TTC549 (cell line): ENCODE measurements around the gene COQ6.
A peak's percentile ranks its signal among the peaks of the same experiment; 100 is the strongest.
"Not testable (repeated sequence)": the region's sequence is repeated elsewhere in the genome, so short reads cannot be mapped to it uniquely, and the experiment has no call there.

Experiments
- FAIRE-seq: peaks from 2 replicates; lab custom pipeline; 2012; peaks lifted over from hg19 to GRCh38; lab: Jason Lieb, UNC

Gene COQ6

GRCh38 chr14:73949752-73950734 is at the start of gene COQ6, which contains the start of gene FAM161B:
Gene COQ6, plus strand, starts transcription at chr14:73950302. Its CDS starts 31 bp downstream, at chr14:73950333.
Gene FAM161B, minus strand, starts transcription at chr14:73950094. Its CDS starts 68 bp downstream, at chr14:73950026.
- peak; percentile 80 for FAIRE-seq

- no peak for FAIRE-seq
Observed at GRCh38 chr14:73903028-73903427, 47.1 kb upstream of the COQ6 start.

DNA sequence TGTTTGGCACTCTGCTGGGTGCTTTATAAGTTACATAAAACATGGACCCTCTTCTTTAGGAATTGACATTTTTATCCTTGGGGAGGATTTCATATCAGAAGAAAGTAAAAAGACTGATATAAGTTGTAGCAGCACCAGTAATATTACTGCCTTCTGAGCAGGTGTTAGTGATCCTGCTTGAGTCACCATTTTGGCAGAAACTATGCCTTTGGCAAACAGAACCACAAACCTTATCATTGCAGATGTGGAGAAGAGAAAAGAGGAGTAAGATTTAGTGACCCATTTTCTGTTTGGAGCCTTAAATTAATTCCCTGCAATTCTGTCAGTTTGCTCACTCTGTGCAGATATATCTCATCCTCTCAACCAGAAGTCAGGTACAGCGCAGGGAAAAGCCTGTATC is 40.4 kb upstream of the COQ6 start:
- FAIRE-seq = no peak

DNA sequence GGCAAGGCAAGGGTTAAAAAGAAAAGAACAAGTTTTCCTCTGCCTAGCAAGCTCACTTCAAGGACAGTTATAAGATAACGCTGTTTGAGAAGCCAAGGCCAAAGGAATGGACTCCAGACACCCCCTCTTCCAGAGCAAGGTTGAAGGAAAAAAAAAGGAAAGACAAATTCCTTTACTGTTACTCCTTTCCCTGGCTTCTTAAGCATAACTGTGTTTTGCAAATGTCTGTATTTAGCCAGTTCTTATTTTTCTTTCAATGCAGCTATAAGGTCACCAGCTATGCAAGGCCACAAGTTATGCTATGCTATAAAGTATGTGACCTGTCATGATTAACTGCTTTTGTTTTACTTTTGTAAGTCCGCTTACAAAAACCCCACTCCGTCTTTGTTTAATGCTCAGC is 36.8 kb upstream of the COQ6 start:
- FAIRE-seq = no peak

DNA sequence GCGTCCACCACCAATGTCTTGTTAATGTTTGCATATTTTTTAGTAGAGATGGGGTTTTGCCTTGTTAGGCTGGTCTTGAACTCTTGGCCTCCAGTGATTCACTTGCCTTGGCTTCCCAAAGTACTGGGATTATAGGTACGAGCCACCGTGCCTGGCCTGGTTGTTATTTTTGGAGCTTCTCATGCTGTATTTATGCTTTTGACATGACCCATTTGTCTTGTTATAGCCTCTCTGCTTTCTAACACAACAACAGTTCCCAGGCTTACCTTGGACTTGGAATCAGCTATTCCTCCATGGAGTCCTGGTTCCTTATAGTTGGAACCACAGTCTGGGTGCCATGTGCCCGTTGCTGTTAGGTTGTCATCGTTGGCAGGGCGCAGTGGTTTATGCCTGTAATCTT is 33.8 kb upstream of the COQ6 start:
- FAIRE-seq = no peak

- not testable (repeated sequence) for FAIRE-seq
Observed at GRCh38 chr14:73919457-73919856, 30.6 kb upstream of the COQ6 start.

GRCh38 chr14:73924337-73924736 is 25.8 kb upstream of the COQ6 start:
- no peak for FAIRE-seq

DNA sequence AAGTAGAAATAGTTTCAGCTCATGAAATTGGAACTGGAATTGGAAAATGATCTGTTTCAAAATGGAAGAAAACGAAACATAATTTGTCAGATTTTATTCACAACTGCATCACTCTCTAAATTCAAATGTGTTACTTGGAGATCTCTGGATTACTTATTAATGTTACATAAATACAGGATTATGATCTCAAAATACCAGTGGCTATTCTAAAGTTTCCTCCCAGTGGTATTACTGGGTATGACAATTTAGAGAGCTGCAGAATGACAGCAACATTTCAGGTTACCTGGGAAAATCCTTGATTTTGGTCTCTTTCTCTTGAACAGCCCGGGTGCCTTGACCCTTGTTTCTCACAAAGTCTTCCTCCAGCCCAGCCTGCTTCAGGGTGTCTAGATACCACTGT is 14.4 kb upstream of the COQ6 start:
- FAIRE-seq = no peak

DNA sequence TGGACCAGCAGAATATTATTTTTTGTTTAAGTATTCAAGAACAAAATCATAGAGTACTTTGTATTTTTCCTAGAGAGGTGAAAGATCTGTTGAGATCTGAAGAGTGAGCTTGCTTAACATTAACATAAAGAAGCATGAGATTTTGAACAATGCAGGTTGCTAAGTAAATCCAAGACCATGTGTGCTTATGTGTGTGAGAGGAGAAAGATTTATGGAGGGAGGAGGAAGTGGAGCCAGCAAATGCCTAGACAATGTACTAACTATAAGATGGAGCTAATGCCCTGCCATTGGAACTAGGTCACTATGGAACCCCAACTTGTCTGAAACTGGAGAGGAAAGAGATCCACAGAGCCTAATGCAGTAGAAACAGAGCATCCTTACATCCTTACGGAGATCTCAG is 13.6 kb upstream of the COQ6 start:
- no peak for FAIRE-seq

- FAIRE-seq = no peak
Observed at GRCh38 chr14:73937012-73937411, 13.1 kb upstream of the COQ6 start.

DNA sequence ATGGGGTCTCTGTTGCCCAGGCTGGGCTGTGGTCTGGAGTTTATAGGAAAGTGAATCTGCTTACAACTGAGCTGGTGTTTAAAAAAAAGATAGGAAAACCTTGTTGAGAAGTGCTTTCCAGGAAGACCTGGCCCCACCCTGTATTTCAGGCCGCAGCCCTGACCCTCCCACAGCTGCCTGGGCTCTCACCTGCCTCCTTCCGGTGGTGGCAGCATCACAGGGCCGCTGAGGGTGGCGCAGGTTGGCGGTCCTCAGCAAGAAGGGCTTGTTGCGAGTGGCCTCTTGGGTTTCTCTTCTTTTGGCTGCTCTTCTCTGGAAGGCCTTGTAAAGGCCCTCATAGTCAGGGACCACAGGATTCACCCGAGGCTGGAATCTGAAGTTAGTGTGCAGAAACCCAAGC is 7.9 kb upstream of the COQ6 start:
- no peak for FAIRE-seq

GRCh38 chr14:73943083-73943482 is 7.0 kb upstream of the COQ6 start:
- FAIRE-seq = no peak

GRCh38 chr14:73944432-73945158 is 5.5 kb upstream of the COQ6 start:
- no peak for FAIRE-seq

DNA sequence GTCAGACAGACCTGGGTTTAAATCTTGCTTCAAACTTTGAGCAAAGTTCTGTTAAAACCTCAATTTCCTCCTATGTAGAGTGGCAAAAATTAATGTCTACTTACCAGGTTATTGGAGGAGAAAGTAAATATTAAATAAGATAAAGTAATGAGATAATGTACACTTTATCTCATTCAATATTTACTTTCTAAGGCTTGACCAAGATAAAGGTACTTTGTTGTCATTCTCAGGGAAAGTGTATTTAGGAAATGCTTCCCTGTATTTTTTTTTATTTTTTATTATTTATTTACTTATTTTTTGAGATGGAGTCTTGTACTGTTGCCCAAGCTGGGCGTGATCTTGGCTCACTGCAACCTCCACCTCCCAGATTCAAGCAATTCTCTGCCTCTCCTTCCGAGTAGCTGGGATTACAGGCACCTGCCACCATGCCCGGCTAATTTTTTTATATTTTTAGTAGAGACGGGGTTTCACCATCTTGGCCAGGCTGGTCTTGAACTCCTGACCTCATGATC is 4.9 kb upstream of the COQ6 start:
- no peak for FAIRE-seq

GRCh38 chr14:73953731-73954130 is 3.6 kb downstream of the COQ6 start:
- no peak for FAIRE-seq

DNA sequence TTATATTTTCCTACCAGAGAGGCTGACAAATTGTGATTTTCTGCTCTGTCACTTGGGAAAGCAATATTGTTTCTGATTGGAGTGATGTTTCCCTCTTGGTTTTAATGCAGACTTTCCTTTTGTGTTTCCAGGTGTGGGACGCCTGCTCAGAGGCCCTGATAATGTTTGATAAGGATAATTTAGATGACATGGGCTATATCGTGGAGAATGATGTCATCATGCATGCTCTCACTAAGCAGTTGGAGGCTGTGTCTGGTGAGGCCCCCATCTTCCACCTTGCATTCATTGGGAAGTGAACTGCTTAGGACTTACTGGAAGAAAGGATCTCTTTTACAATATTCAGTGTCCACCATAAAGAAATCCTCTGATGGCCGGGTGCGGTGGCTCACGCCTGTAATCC is 5.6 kb downstream of the COQ6 start:
- no peak for FAIRE-seq

- FAIRE-seq = no peak
Observed at GRCh38 chr14:73958591-73958990, 8.5 kb downstream of the COQ6 start.

GRCh38 chr14:73961192-73961591 is 11.1 kb downstream of the COQ6 start:
- no peak for FAIRE-seq

GRCh38 chr14:73965216-73965615 is 15.1 kb downstream of the COQ6 start:
- no peak for FAIRE-seq

- FAIRE-seq = no peak
Observed at GRCh38 chr14:73968885-73969284, 18.8 kb downstream of the COQ6 start.

DNA sequence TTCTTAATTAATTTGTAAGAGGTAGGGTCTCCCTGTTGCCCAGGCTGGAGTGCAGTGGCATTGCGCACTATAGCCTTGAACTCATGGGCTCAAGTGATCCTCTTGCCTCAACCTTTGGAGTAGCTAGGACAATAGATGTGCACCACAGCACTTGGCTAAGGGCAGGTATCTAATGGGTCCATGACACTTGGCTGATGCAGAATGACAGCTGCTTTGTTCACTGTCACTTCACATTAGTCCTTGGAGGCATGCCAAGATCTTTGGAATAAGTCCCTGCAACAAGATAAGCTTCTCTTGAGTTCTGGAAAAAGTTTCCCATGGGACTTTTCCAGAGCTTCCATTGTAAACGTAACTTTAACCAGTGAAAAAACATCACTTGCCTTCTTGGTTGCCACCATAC is 23.4 kb downstream of the COQ6 start:
- FAIRE-seq = no peak

- no peak for FAIRE-seq
Observed at GRCh38 chr14:73976125-73976524, 26.0 kb downstream of the COQ6 start.

DNA sequence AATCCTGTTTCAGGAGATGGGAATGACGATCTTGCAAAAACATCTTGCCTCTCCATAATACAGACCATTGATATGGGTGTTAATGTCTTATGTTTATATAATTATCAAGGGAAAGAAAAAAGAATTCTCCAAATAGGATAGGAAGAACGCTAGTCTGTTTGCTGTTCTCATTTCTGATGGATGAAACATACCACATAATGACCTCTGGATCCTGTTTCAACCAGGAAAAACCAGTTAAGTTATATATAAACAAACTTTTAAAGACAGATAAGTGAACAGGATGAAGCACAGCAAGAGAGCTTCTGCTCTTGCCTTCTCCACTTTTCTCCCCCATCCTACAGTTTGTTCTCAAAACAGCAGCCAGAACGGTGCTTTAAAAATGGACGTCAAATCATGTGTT is 27.8 kb downstream of the COQ6 start:
- FAIRE-seq = no peak
